ENCODE measurements around the gene RING1.

RING1 gene

GRCh38 chr6:33249732-33250630, 41.7 kb downstream of the RING1 start:
- no peak for DNase-seq

- DNase-seq, result no peak
Observed at GRCh38 chr6:33250731-33251130, 42.4 kb downstream of the RING1 start.

GRCh38 chr6:33251395-33252012, 43.2 kb downstream of the RING1 start:
- no peak for DNase-seq

- no peak for DNase-seq
Observed at GRCh38 chr6:33252759-33253158, 44.5 kb downstream of the RING1 start.

- DNase-seq, result no peak
Observed at GRCh38 chr6:33254591-33254990, 46.3 kb downstream of the RING1 start.

GRCh38 chr6:33259032-33259431, 50.7 kb downstream of the RING1 start:
- no peak for DNase-seq

All from NCI-H1436 (cell line).